Measurements from ENCODE around the gene CD4. TPM values are rescaled to one million over a fixed set of nuclear protein-coding genes. Genes with fewer than 3 reads are reported as not detected.
A peak's percentile ranks its signal among the peaks of the same experiment; 100 is the strongest.

The CD4 gene
- total RNA-seq, 1 experiment from 2014 or later = not detected

GRCh38 chr12:6753772-6754356, 35.5 kb upstream of the CD4 start:
- peaks cover 16% of the 10 kb centered on the region for H3K4me1 Mint-ChIP-seq (ENCODE audit: insufficient read depth, unreplicated experiment)
- peaks cover 30% of the 10 kb centered on the region for H3K36me3 Mint-ChIP-seq (ENCODE audit: insufficient read depth, unreplicated experiment)
- no peaks in the 10 kb centered on the region for H3K27me3 Mint-ChIP-seq (ENCODE audit: insufficient read depth, unreplicated experiment)
- H3K4me3 Mint-ChIP-seq (ENCODE audit: unreplicated experiment) = peak overlapping the region; percentile 95
- no peaks in the 10 kb centered on the region for H3K9me3 Mint-ChIP-seq (ENCODE audit: unreplicated experiment)
- TF ChIP-seq CTCF (IDR thresholded peaks at IDR 0.05; ENCODE audit: unreplicated experiment) = peak; percentile 90
- peak overlapping the region; percentile 92 for H3K27ac Mint-ChIP-seq (ENCODE audit: low read depth, unreplicated experiment)
- intact Hi-C loops (cut with micrococcal nuclease) = loop anchor here (1.0 to 2.0 kb wide), 7 partner anchors 12 to 137 kb away; partner anchors contain the start of genes PTMS and ZNF384
- DNase-seq (ENCODE audit: unreplicated experiment) = no peak
- BruUV-seq (replicated peaks) = no TSS peak
- ChIA-PET CTCF (interaction anchor here (0.6 to 5.6 kb wide), 44 partner anchors 8 to 410 kb away, joined by 3 to 174 read pairs (median 5); partner anchors contain the start of genes CD4, COPS7A, GNB3 and GPR162), POLR2A (interaction anchor here (0.6 to 4.5 kb wide), 24 partner anchors 9 to 183 kb away, joined by 3 to 119 read pairs (median 8); partner anchors contain the start of genes CDCA3, COPS7A, LAG3 and PTMS)

- intact Hi-C loops (cut with micrococcal nuclease) = no loop called here
- POLR2A ChIA-PET = interaction anchor here (0.7 to 4.5 kb wide), 15 partner anchors 9 to 118 kb away, joined by 4 to 119 read pairs (median 23); partner anchors contain the start of genes CDCA3, COPS7A, LAG3 and PTMS
- no TSS peak for BruUV-seq (replicated peaks)
- H3K4me1 Mint-ChIP-seq (ENCODE audit: insufficient read depth, unreplicated experiment) = peaks cover 16% of the 10 kb centered on the region
- no peak for DNase-seq (ENCODE audit: unreplicated experiment)
- no peaks in the 10 kb centered on the region for H3K9me3 Mint-ChIP-seq (ENCODE audit: unreplicated experiment)
- H3K4me3 Mint-ChIP-seq (ENCODE audit: unreplicated experiment) = no peak overlapping the region
- TF ChIP-seq CTCF (IDR thresholded peaks at IDR 0.05; ENCODE audit: unreplicated experiment) = no peak
- peaks cover 25% of the 10 kb centered on the region for H3K36me3 Mint-ChIP-seq (ENCODE audit: insufficient read depth, unreplicated experiment)
- CTCF ChIA-PET = interaction anchor here (0.6 to 5.6 kb wide), 35 partner anchors 8 to 410 kb away, joined by 3 to 174 read pairs (median 6); partner anchors contain the start of genes COPS7A, GNB3, GPR162 and PTMS
- peak overlapping the region; percentile 92 for H3K27ac Mint-ChIP-seq (ENCODE audit: low read depth, unreplicated experiment)
- no peaks in the 10 kb centered on the region for H3K27me3 Mint-ChIP-seq (ENCODE audit: insufficient read depth, unreplicated experiment)
Observed at GRCh38 chr12:6754411-6754810, 34.9 kb upstream of the CD4 start.

GRCh38 chr12:6757028-6757690, 32.2 kb upstream of the CD4 start:
- BruUV-seq (replicated peaks) = no TSS peak
- CTCF ChIA-PET = interaction anchor here (0.6 to 2.7 kb wide), 5 partner anchors 9 to 87 kb away, joined by 3 to 14 read pairs (median 5); partner anchors contain the start of gene PTMS
- H3K27me3 Mint-ChIP-seq (ENCODE audit: insufficient read depth, unreplicated experiment) = no peaks in the 10 kb centered on the region
- peaks cover 12% of the 10 kb centered on the region for H3K4me1 Mint-ChIP-seq (ENCODE audit: insufficient read depth, unreplicated experiment)
- DNase-seq (ENCODE audit: unreplicated experiment) = no peak
- intact Hi-C loops (cut with micrococcal nuclease) = no loop called here
- no peak overlapping the region for H3K4me3 Mint-ChIP-seq (ENCODE audit: unreplicated experiment)
- POLR2A ChIA-PET = interaction anchor here (0.6 kb wide), 1 partner anchor 10 kb away, joined by 4 read pairs; the partner anchor contains the start of gene PTMS
- TF ChIP-seq CTCF (IDR thresholded peaks at IDR 0.05; ENCODE audit: unreplicated experiment) = no peak
- no peak overlapping the region for H3K27ac Mint-ChIP-seq (ENCODE audit: low read depth, unreplicated experiment)
- no peaks in the 10 kb centered on the region for H3K9me3 Mint-ChIP-seq (ENCODE audit: unreplicated experiment)
- H3K36me3 Mint-ChIP-seq (ENCODE audit: insufficient read depth, unreplicated experiment) = peaks cover 4% of the 10 kb centered on the region

- POLR2A ChIA-PET = no interaction called here
Observed at GRCh38 chr12:6758506-6759095, 30.7 kb upstream of the CD4 start.

More at GRCh38 chr12:6758506-6759095, 30.7 kb upstream of the CD4 start:
- CTCF ChIA-PET = interaction anchor here (0.6 to 2.7 kb wide), 5 partner anchors 8 to 195 kb away, joined by 5 to 14 read pairs (median 9); partner anchors contain the start of gene PTMS
- Mint-ChIP-seq H3K9me3 (ENCODE audit: unreplicated experiment) (no peaks in the 10 kb centered on the region), H3K4me1 (ENCODE audit: insufficient read depth, unreplicated experiment) (peaks cover 12% of the 10 kb centered on the region), H3K27me3 (ENCODE audit: insufficient read depth, unreplicated experiment) (no peaks in the 10 kb centered on the region), H3K4me3 (ENCODE audit: unreplicated experiment) (no peak overlapping the region), H3K36me3 (ENCODE audit: insufficient read depth, unreplicated experiment) (no peaks in the 10 kb centered on the region), H3K27ac (ENCODE audit: low read depth, unreplicated experiment) (no peak overlapping the region)
- no TSS peak for BruUV-seq (replicated peaks)
- intact Hi-C loops (cut with micrococcal nuclease) = no loop called here
- no peak for DNase-seq (ENCODE audit: unreplicated experiment)
- TF ChIP-seq CTCF (IDR thresholded peaks at IDR 0.05; ENCODE audit: unreplicated experiment) = no peak
